WTC11 (cell line): Measurements from ENCODE around the gene FAM53B.

ENCODE experiments used
- CREB1 ChIP-seq: sonication (generic); formaldehyde crosslinking; IDR thresholded peaks from 2 replicates; pipeline ENCODE4 v1.8.0; 2023; ENCODE audit warnings: mild to moderate bottlenecking, missing genetic modification reagents
- CTCF ChIP-seq: fragments of 200-600 bp; IDR thresholded peaks from 2 replicates; pipeline ENCODE4 v1.8.0; 2022; ENCODE audit warnings: antibody characterized with exemption
- ZNF138 ChIP-seq: sonication (generic); formaldehyde crosslinking; conservative IDR thresholded peaks from 2 replicates; pipeline ENCODE4 v1.8.1; 2022; ENCODE audit warnings: mild to moderate bottlenecking, moderate library complexity, missing genetic modification reagents

DNA sequence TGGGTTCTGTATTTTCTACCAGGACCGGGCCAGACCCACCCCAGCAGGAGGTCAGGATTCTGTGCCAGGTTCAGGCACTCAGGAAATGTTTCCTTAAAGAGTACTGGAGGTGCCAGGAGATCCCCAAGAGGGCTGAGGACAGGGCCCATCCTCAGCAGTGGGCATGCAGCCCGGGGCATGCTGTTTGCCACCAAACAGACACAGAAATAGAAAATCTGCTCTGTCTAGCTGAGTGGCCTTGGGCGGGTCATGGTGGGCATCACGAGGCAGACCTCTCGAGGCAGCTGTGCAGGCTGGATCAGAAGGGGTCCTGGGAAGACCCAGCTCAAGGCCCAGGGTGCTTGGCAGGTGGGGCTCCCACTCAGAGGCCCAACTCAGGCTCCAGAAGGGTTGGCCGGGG lies 105.0 kb downstream of the FAM53B start:
- TF ChIP-seq CTCF = no peak
- no peak for TF ChIP-seq CREB1
- TF ChIP-seq ZNF138 (CRISPR knock-in tag) = no peak
